Left renal pelvis (tissue), 4 donors: Measurements from ENCODE around the gene SFRP5. TPM values are rescaled to one million over a fixed set of nuclear protein-coding genes. Genes with fewer than 3 reads are reported as not detected.
A peak's percentile ranks its signal among the peaks of the same experiment; 100 is the strongest.

Experiments used
- DNase-seq, 4 donors: peaks; one replicate each; pipeline ENCODE4 v3.0.0-alpha.2; 2013; ENCODE audit warnings: low read depth in 4 of 4, low spot score in 3 of 4
- polyA plus RNA-seq, 4 donors: library from polyadenylated mRNA; unstranded; fragments of 120-200 nt; gene quantifications; one replicate each; pipeline ENCODE4 v1.2.1, GENCODE V29; 2013; ENCODE audit not compliant: insufficient read length in 4 of 4

SFRP5 gene
- polyA plus RNA-seq, 4 donors, result 0.11 to 0.68 (median 0.19) TPM

DNA sequence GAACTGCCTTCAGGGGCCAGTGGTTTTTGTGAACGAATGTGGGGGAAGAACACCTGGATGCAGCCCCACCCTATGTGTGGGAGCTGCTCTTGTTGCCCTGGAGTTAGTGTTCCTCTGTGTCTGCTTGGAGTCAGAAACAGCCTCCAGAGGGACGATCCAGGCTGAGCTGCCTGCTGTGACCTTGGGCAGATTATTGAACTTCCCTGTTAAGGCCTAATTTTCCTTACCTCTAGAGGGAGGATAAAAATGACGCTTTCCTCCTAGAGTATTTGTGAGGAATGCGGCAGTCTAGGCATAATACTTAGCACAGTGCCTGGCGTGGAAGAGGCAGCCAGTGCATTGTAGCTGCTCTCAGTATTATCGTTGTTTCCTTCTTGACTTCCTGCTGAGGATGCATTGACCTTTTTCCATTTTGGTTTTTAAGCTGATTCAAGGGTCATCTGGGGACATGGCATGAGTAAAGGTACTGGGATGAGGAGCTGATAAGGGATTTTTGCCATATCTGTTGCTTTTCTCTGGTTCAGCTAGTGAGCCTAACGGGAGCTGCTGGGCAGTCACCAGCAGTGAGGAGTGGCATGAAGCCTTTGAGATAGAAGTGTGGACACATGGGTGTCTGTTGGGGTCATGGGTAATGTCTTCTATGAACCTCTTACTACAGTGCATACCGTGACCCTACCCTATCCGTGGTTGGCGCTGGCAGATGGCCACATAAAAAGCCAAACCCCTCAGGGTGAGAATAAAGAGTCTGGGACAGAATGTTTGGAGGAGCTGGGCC is 28.4 kb downstream of the SFRP5 start:
- no peak for DNase-seq

DNA sequence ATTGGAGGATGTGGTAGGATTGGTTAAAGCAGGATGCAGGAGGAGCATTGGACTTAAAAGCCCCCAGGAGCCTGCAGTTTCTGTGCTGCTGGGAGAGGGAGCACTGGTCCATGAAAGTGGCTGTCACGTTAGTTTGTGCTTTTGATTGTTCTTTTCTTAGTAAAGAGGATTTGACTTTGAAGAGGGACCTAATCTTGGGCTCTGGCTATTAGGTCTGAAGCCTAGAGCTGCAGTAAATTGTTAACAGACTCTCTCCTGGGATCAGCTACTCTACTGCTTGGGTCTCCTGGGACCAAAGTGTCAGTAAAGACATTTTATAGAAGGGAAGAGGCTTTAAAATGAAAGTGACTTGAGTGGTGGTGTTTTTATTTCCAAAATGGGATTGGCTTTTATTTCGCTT is 31.2 kb downstream of the SFRP5 start:
- no peak for DNase-seq

DNA sequence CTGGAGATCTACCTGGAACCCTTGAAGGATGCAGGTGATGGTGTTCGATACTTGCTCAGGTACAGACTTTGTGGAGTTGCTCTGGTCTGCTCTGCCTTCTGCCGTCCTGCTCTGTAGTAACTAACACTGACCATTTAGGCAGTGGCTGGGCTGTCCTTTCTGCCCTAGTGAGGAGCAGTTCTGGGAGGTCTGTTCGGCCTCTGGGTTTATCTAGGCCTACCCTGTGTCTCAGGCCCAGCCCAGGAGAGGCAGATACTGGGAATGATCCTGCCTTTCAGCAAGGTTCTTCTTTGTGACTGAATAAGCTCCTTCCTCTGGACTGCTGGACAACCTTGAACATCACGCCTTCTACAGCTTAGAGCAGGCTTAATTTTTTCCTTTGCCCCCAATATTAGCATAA is 33.2 kb downstream of the SFRP5 start:
- no peak for DNase-seq

DNA sequence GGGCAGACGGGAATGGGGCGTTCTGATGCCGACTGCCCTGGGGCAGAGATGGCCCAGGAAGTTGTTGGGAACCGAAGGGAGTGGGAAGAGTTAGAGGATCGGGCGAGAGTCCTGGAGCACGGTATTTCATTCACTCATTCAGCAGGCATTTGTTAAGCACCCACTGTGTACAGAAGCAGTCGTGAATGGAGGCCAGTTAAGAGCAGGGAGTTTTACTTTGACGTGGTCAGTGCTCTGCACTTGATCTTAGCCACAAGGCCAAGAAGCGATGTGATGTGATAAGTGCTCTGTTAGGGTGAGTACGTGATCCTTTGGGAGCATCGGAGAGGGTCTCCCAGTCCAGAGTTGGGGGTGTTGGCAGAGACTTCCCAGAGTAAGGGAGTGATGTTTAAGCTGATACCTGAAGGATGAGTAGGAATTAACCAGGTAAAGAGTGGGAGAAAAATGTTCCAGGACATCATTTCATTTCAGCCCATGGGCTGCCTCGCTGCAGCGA is 34.0 kb downstream of the SFRP5 start:
- DNase-seq, result no peak

DNA sequence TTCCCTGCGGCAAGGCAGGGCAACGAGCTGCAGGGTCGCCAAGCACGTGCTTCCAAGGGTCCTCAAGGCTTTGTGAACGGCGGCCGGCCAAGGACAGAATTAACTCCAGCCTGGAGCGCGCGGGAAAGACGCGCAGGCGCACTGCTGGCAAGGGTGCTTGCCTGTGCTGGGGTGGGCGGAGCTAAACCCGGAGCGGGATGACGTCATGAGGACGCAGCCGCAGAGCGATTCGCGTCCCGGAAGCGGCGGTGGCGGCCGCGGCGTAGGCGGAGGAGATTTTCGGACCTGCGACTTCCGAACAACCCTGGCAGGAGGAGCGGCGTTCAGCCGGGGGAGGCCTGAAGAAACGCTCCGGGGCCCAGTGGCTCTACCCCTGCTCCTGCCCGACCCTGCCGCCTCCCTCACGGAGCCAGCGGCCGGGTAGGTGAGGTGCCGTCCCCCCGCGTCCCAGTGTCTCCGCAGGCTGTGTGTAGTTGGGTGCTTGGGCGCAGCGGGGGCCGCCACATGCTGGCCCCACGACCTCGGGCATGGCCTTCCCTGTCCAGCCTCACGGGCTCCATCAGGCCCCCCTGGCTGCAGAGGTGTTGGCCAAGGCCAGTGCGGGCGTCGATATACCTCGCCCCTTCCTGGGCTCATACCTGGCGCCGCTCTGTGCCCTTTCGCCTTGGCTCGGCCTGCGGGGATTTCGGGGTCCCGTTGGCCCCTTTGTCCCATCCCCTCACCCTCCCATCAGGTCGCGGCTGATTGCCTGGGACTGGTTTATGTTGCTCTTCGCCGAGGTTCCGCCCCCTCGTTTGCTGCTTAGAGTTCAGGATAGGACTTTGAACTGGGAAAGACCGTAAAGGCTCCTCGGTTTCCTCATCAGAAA is 34.7 kb downstream of the SFRP5 start, which contains the start of gene ZFYVE27:
TSS of gene ZFYVE27 (plus strand) at position 227 of the 868 bp plus-strand sequence. CDS start 1,350 bp downstream, outside the sequence.
- DNase-seq, result peak; percentile 89 to 92 (median 90)

DNA sequence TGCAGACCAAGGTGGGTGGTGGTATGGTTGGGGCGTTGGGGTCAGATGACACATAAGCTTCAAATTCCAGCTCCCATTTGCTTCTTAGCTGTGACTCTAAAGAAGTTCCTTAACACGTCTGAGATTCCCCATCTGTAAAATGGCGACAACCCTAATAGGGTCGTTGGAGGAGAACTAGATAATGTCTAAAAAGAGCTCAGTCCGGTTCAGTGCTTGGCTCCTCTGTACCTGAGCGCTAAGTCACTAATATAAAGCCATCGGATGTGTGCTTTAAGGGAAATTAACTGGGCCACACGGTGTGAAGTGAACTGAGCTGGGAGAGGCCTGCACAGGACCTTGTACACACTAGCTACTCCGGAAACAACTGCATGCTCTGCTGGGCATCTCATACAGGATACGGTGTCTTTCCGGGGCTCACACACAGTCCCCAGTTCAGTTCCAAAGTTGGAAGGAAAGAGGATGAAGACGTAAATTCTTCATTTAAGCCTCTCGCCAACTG is 35.3 kb downstream of the SFRP5 start:
- no peak for DNase-seq

DNA sequence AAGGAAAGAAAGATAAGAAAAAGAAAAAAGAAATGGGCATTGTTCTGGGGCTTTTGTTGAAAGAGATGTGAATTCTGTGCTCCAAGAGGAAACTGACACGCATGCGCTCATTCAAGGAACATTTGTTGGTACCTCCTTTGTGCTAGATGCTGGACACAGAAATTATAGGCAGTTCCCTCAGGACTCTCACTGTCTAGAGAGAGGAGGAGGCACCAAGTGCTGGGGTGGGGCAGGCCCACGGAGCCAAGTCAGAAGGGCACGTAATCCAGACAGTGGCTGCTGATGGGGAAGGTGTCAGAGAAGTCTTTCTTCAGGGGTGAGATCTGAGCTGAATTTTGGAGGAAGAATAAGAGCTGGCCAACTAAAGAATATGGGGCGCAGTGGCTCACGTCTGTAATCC is 37.8 kb downstream of the SFRP5 start:
- no peak for DNase-seq

DNA sequence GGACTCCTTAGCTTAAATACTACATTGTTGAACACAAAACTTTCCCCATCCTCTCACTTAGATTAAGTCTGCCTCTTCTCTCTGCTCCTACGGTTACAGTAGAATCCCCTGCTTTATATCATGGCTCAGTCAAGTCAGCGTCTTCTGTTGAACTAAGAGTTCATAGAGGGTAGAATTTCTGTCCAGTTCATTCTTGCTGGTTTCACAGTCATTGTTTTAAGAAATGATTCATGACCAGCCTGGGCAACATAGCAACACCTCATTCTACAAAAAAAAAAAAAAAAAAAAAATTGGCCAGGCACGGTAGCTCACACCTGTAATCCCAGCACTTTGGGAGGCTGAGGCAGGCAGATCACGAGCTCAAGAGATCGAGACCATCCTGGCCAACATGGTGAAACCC is 38.5 kb downstream of the SFRP5 start:
- DNase-seq, result no peak

DNA sequence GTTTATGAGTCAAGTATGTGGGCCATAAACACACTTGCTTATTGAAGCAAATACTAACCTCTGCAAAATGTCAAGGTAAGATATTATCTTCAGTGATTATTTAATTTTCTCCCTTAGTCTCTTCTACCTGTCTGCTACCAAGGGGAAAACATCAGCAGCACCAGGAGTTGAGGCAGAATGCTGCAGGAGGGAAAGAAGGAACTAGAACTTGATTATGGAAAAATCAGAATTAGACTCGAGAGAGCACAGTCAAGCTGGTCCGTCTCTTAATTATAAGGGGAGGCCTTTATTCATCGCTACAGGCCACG is 39.8 kb downstream of the SFRP5 start:
- DNase-seq, result no peak

DNA sequence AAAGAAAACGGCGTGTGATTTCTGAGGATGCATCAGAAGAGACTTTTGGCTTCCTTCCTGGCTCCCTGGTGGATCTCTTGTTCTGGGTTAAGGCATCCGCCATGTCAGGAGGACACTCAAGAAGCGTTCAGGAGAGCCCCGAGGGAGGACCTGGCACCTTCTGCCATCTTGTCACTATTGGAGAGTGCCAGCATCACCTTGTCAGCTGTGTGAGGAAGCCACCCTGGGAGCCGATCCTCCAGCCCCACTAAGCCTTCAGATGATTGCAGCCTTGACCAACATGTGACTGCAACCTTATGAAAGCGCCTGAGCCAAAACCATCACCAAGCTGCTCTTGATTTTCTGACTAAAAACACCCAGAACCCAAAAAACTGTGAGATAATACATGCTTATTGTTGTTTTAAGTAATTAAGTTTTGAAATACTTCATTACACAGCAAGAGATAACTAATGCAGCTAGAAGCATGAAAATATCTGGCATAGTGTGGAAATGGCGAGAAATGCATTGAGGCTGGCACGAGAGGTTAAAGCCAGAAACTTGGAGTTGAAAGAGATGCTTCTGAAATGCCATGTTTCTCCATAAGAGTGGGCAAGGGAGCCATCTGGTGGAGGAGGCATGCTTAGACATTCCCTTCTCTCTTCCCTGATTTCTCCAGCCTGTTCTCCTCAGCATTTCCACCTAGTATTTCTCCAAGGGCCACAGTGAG is 40.3 kb downstream of the SFRP5 start:
- peak in 2 of 4 donors; percentile 39 to 52 for DNase-seq

DNA sequence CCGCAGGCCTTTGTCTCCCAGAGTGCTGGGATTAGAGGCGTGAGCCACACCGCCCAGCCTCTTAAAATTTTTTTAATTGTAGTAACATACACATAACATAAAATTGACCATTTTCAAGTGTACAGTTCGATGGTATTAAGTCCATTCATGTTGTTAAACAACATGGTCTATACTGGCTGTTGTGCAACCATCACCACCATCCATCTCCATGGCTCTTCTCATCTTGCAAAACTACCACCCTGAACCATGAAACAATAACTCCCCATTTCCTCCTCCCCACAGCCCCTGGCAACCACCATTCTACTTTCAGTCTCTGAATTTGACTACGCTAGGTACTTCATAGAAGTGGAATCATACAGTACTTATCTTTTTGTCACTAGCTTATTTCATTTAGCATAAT is 42.8 kb downstream of the SFRP5 start:
- DNase-seq, result no peak

DNA sequence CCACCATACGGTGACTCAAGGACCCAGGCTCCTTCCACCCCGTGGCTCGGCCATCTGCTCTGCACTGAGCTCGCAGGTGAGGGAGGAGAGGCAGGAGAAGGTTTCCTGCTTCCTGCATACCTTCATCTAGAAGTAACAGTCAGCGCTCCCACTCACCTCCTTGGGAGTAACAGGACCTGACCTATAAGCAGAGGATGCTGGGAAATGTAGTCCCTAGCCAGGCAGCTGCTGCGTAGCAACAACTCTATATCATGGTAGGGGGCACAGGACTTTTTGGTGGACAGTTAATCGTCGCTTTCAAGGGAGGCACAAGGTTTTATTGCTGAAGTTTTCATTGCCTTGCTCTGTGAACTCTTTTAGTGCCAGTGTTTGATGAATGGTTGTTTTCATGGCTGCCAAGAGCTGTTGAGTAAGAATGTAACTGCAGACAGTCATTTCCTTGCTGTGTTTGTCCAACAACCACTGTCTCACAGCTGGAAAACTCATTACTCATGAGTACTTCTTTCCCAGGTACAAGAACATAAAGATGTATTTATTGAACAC is 45.1 kb downstream of the SFRP5 start:
- peak in 2 of 4 donors; percentile 26 to 59 for DNase-seq

DNA sequence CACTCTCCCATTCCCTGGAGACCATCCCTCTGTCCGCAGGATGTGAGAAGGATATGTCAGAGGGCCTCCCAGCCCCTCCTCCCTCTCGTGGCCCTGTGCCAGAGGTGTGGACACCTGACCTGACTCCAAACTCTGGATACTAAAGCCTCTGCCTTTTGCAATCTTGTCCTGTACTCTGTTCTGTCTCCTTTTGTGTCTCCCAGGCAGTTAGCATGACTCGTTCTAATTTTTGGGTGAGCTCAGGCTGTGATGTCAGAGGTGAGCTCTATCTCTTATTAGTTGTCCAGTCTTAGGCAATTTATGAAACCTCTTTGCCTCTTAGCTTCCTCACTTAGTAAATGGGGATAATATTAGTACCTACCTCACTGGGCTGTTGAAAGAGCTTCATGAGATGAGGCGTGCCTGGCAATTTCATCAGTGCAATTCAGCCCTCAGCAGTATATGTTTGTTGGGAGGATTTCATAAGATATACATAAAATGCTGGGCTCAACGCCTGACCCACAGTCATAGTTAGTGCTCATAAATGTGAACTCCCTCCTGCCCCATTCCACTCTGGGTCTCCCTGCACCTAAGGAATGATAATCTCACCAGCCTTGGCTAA is 47.4 kb downstream of the SFRP5 start:
- DNase-seq, result no peak

DNA sequence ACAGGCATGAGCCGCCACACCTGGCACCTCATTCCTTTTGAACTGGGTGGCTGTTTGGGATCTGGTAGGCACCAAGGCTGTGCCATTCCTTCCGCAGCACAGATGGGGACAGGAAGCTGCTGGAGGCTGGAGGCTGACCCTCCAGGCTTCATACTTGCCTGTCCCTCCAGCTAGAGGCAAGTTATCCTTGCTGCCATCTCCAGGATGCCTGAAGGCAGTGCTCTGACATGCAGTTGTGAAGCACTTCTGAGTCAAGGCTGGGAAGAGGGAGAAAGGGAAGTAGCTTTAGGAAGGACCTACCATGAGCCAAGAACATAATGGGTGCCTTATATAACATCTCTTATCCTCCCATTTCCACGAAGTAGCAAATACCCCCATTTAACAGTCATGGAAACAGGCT is 48.8 kb downstream of the SFRP5 start:
- no peak for DNase-seq

DNA sequence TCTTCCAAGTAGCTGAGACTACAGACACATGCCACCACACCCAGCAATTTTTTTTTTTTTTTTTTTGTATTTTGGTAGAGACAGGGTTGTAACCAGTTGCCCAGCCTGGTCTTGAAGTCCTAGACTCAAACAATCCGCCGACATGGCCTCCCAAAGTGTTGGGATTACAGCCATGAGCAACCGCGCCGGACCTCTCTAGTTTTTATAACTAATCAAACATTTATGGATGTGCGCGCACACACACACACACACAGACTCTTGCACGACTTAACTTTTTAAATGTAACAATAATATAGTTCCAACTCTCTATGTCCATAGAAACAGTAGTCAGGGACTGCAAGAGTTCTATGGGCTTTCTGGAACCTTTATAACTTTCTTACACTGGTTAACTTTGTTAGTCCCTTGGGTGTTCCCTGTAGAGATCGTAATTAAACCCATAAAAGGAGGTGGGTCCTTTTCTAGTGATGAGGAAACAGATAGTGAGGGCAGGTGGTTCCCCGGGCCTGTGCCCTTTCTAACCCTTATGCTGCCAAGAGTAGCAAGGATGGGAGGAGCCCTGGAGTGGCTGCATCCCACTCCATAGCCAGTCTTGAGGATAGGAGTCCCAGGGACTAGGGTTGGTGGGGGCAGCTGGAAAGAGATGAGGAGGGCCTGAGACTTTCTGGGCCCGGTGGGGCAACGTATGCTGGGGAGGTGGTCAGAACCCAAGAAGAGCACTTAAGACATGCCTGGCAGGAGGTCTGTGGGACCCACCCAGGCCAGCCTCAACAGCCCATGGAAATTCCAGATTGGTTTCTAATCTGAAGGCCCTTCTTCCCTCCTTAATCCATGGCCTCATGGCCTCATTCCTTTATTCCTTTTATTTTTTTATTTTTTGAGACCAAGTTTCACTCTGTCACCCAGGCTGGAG is 49.7 kb downstream of the SFRP5 start:
- DNase-seq, result no peak

DNA sequence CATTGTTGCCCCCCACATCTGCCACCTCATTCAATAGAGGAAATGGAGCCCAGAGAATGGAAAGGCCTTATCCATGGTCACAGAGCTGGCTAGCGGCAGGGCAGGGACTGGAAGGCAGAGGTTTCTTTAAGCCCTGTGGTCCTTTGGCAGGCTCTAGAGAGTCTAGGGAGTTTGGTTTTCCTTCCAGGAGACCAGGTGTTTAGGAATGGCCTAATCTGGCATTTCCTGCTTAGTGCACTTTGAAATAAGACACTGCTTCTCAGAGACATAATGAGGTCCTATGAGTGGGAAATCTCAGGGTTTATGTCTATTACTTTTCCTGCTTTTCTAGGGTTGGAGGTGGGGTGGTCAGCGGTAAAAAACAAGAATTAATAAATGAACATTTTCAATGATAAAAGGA is 52.2 kb downstream of the SFRP5 start:
- no peak for DNase-seq

DNA sequence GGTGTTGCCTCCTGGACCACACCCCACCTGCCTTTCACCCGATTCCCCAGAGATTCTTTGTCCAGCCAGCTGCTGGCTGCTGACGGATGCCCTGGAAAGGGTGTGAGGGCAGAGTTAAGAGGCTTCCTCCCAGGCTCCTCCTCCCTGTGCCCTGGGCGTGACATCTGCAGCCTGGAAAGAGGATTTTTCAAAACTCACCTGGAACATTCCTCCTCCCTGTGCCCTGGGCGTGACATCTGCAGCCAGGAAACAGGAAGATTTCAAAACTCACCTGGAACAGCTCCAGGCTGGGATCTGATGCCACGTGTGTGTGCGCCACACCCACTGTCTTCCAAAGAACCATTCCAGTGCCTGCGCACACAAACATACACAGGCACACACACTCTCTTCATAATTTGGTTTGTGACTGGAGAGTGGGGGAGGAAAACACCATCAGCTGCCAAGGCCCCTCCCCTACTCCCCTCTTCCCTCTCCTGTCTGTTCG is 53.1 kb downstream of the SFRP5 start:
- no peak for DNase-seq

DNA sequence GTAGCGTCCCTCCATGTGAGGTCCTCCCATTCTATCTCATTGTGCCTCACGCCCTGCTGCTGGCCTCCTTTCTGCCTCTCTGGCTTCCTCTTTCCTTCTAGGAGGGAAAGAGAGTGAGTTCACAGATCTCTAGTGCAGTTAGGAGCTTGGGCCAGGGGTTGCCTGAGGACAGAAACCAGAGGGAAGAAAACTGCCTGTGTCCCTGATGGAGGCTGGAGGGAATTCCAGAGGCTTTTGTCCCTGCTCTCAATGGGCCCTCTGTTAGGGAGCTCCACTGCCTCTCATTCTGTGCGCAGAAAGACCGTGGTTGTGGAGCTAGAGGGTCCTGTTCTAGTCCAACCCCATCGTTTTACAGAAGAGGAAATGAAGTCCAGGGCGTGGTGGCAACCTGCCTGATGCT is 53.6 kb downstream of the SFRP5 start:
- no peak for DNase-seq

DNA sequence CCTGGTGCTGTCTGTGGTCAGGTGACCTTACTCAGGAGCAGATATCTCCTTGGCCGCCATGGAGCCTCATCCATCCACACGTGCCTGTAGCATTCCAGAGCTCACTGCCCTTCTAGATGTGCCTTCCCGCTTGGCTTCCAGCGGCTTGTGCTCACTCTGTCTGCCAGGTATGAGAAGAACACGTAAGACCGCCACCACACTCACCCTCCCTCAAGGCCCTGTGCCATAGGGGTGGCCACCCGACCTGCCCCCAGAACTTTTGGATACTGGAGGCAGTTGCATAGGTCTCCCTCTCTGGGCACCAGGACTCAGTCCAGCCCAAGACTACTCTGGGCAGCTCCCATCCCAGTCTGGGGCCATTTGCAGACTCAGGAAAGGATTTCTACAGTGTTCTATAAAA is 54.2 kb downstream of the SFRP5 start:
- no peak for DNase-seq
